Activated CD4-positive, alpha-beta T cell treated with anti-CD3 and anti-CD28 coated beads, Interleukin-2, amount 10 ng/mL, durations not matched to agents 7 days and 5 days (primary cell): ENCODE data around the gene MMAB. TPM values are rescaled to one million over a fixed set of nuclear protein-coding genes. Genes with fewer than 3 reads are reported as not detected.

Experiments used
- CTCF ChIA-PET: fragments of 350-600 bp; sonication (Branson Sonifier 250); formaldehyde crosslinking; loops from one replicate; lab custom pipeline; 2021; ENCODE audit warnings: antibody characterized with exemption; lab: Charles Lee
- POLR2A ChIA-PET: fragments of 350-600 bp; sonication (Branson Sonifier 250); formaldehyde crosslinking; loops from one replicate; lab custom pipeline; 2021; ENCODE audit warnings: antibody characterized with exemption; lab: Charles Lee
- DNase-seq: peaks from one replicate; pipeline ENCODE4 v3.0.0-alpha.2; 2020
- H3K27ac Mint-ChIP-seq: one replicate; pipeline ENCODE4 v1.8.0; 2021; ENCODE audit warnings: mild to moderate bottlenecking, moderate library complexity, mixed read lengths
- H3K27me3 Mint-ChIP-seq: one replicate; pipeline ENCODE4 v1.8.0; 2021; ENCODE audit warnings: mixed read lengths
- H3K36me3 Mint-ChIP-seq: one replicate; pipeline ENCODE4 v1.8.0; 2021; ENCODE audit warnings: low read depth, mixed read lengths
- H3K4me1 Mint-ChIP-seq: one replicate; pipeline ENCODE4 v1.8.0; 2021; ENCODE audit warnings: mixed read lengths
- H3K4me3 Mint-ChIP-seq: one replicate; pipeline ENCODE4 v1.8.0; 2021; ENCODE audit warnings: mild to moderate bottlenecking, moderate library complexity, mixed read lengths
- H3K9me3 Mint-ChIP-seq: one replicate; pipeline ENCODE4 v1.8.0; 2021; ENCODE audit warnings: mixed read lengths
- total RNA-seq, 2 experiments: library from RNA; stranded (reverse); gene quantifications; one replicate each; pipeline ENCODE4 v1.2.3, GENCODE V29; 2021

The MMAB gene
- total RNA-seq, 2 experiments from 2014 or later = 21.4 to 25.7 TPM

- H3K27ac Mint-ChIP-seq = no peak overlapping the region
- H3K9me3 Mint-ChIP-seq = no peaks in the 10 kb centered on the region
- H3K27me3 Mint-ChIP-seq = no peaks in the 10 kb centered on the region
- H3K4me1 Mint-ChIP-seq = no peaks in the 10 kb centered on the region
- H3K4me3 Mint-ChIP-seq = no peak overlapping the region
- POLR2A ChIA-PET = no interaction called here
- H3K36me3 Mint-ChIP-seq = no peaks in the 10 kb centered on the region
- CTCF ChIA-PET = interaction anchor here (1.6 kb wide), 1 partner anchor 23 kb away, joined by 5 read pairs; no protein-coding TSS in a partner anchor
- DNase-seq = no peak
These were observed 36.2 kb downstream of the MMAB start for GRCh38 chr12:109537136-109537535.

DNA sequence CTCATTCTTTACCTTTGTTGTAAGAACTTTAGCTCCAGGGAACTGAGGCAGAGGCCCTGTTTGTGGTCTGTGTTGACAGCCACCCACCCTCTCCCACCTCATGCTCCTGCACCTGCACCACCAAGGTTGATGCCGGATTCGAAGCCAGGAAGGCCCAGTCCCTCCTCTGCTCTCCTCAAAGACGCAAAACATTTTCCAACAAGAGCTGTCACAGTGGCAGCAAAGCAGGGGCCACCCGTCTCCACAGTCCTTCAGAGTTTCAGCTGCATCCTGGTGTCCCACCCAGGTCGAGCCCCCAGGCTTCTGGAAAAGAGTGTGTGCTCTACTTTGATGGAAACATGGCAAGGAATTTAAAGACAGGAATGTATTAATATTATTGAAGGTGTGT lies 37.4 kb downstream of the MMAB start:
- no peak for DNase-seq
- no peak overlapping the region for H3K4me3 Mint-ChIP-seq
- no peaks in the 10 kb centered on the region for H3K4me1 Mint-ChIP-seq
- H3K36me3 Mint-ChIP-seq = peaks cover 2% of the 10 kb centered on the region
- H3K27ac Mint-ChIP-seq = no peak overlapping the region
- no peaks in the 10 kb centered on the region for H3K27me3 Mint-ChIP-seq
- ChIA-PET POLR2A (no interaction called here), CTCF (interaction anchor here (1.3 to 1.6 kb wide), 2 partner anchors 11 to 19 kb away, joined by 3 read pairs; no protein-coding TSS in a partner anchor)
- no peaks in the 10 kb centered on the region for H3K9me3 Mint-ChIP-seq

- H3K36me3 Mint-ChIP-seq = peaks cover 2% of the 10 kb centered on the region
- ChIA-PET POLR2A (no interaction called here), CTCF (interaction anchor here (1.3 to 1.6 kb wide), 3 partner anchors 10 to 20 kb away, joined by 3 read pairs; no protein-coding TSS in a partner anchor)
- H3K27ac Mint-ChIP-seq = no peak overlapping the region
- no peaks in the 10 kb centered on the region for H3K4me1 Mint-ChIP-seq
- no peaks in the 10 kb centered on the region for H3K9me3 Mint-ChIP-seq
- DNase-seq = no peak
- no peaks in the 10 kb centered on the region for H3K27me3 Mint-ChIP-seq
- no peak overlapping the region for H3K4me3 Mint-ChIP-seq
These were observed 38.0 kb downstream of the MMAB start for GRCh38 chr12:109535231-109535862.

GRCh38 chr12:109534456-109534855 lies 38.8 kb downstream of the MMAB start:
- H3K4me1 Mint-ChIP-seq = no peaks in the 10 kb centered on the region
- POLR2A ChIA-PET = no interaction called here
- CTCF ChIA-PET = interaction anchor here (1.6 kb wide), 2 partner anchors 11 to 20 kb away, joined by 3 read pairs; no protein-coding TSS in a partner anchor

DNA sequence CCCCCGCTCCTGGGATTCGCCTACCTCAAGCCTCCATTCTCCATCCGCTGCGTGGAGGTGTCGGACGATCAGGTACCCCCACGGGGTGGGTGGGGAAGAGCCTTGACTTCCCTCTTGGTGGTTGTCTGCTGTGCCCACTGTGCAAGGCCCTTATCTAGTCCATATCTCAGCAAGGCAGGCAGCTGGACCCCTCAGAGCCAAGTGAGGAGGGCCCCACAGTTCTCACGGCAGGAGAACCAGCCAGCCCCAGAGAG lies 39.9 kb downstream of the MMAB start:
- peaks cover 2% of the 10 kb centered on the region for H3K36me3 Mint-ChIP-seq
- DNase-seq = no peak

More at GRCh38 chr12:109534456-109534855, 38.8 kb downstream of the MMAB start:
- Mint-ChIP-seq H3K27me3 (no peaks in the 10 kb centered on the region), H3K9me3 (no peaks in the 10 kb centered on the region), H3K27ac (no peak overlapping the region), H3K4me3 (no peak overlapping the region), H3K36me3 (peaks cover 2% of the 10 kb centered on the region)
- no peak for DNase-seq

DNA sequence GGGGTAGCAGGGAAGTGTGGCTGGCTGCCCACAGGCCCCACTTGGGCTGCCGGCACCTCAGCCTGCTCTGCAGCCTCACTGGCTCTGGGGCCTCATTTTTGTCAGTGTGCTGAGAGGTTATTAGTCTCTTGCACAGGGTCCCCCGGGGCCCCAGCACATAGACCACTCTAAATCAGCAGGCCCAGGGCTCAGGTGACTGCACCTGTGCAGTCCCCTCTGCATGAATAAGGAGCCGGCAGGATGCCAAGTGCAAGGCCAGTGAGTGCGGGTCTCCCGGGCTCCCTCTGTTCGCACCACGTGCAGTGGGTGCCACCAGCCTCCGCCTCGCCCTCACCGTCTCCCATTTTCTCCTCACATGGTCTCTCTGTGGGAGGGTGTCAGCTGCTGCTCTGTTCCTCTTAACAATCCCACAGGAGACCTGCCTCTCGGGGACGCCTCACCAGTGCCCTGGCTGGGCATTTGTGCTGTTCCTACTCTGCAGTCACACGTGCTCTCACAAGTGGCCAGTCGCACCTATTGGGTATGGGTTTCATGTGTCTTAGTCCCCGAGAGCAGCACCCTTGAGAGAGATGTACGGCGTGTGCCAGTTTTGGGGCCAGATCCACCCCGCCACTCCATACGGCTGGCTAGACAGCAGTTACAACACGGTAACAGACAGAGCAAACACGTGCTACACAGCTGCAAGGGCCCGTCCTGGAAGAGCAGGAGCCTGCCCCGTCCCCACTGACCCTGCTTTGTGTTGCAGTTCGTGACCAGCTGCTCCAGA lies 40.4 kb downstream of the MMAB start:
- POLR2A ChIA-PET = no interaction called here

More for the DNA sequence above, 39.9 kb downstream of the MMAB start:
- H3K27ac Mint-ChIP-seq = no peak overlapping the region
- H3K9me3 Mint-ChIP-seq = no peaks in the 10 kb centered on the region
- no peak overlapping the region for H3K4me3 Mint-ChIP-seq
- CTCF ChIA-PET = interaction anchor here (1.6 kb wide), 1 partner anchor 10 kb away, joined by 3 read pairs; no protein-coding TSS in a partner anchor
- H3K4me1 Mint-ChIP-seq = no peaks in the 10 kb centered on the region
- POLR2A ChIA-PET = no interaction called here
- no peaks in the 10 kb centered on the region for H3K27me3 Mint-ChIP-seq

GRCh38 chr12:109531411-109531810 lies 41.9 kb downstream of the MMAB start:
- ChIA-PET POLR2A (no interaction called here), CTCF (no interaction called here)
- peaks cover 2% of the 10 kb centered on the region for H3K36me3 Mint-ChIP-seq

More for the DNA sequence above, 40.4 kb downstream of the MMAB start:
- CTCF ChIA-PET = no interaction called here
- H3K4me3 Mint-ChIP-seq = no peak overlapping the region
- H3K27me3 Mint-ChIP-seq = no peaks in the 10 kb centered on the region
- no peak for DNase-seq
- no peak overlapping the region for H3K27ac Mint-ChIP-seq
- H3K36me3 Mint-ChIP-seq = peaks cover 2% of the 10 kb centered on the region
- H3K4me1 Mint-ChIP-seq = no peaks in the 10 kb centered on the region
- no peaks in the 10 kb centered on the region for H3K9me3 Mint-ChIP-seq

GRCh38 chr12:109529691-109530640 lies 43.3 kb downstream of the MMAB start:
- Mint-ChIP-seq H3K36me3 (peaks cover 2% of the 10 kb centered on the region), H3K27ac (no peak overlapping the region), H3K27me3 (no peaks in the 10 kb centered on the region), H3K4me3 (no peak overlapping the region), H3K4me1 (no peaks in the 10 kb centered on the region), H3K9me3 (no peaks in the 10 kb centered on the region)
- no peak for DNase-seq
- CTCF ChIA-PET = interaction anchor here (1.7 kb wide), 1 partner anchor 12 kb away, joined by 4 read pairs; no protein-coding TSS in a partner anchor
- POLR2A ChIA-PET = no interaction called here

More at GRCh38 chr12:109531411-109531810, 41.9 kb downstream of the MMAB start:
- Mint-ChIP-seq H3K4me3 (no peak overlapping the region), H3K4me1 (no peaks in the 10 kb centered on the region), H3K27me3 (no peaks in the 10 kb centered on the region), H3K9me3 (no peaks in the 10 kb centered on the region), H3K27ac (no peak overlapping the region)
- DNase-seq = no peak

GRCh38 chr12:109527489-109528123 lies 45.7 kb downstream of the MMAB start:
- no peak overlapping the region for H3K4me3 Mint-ChIP-seq
- peaks cover 7% of the 10 kb centered on the region for H3K36me3 Mint-ChIP-seq
- ChIA-PET POLR2A (no interaction called here), CTCF (interaction anchor here (1.3 kb wide), 1 partner anchor 9 kb away, joined by 3 read pairs; no protein-coding TSS in a partner anchor)
- H3K4me1 Mint-ChIP-seq = no peaks in the 10 kb centered on the region
- no peak for DNase-seq
- no peaks in the 10 kb centered on the region for H3K27me3 Mint-ChIP-seq
- H3K27ac Mint-ChIP-seq = no peak overlapping the region
- H3K9me3 Mint-ChIP-seq = no peaks in the 10 kb centered on the region

DNA sequence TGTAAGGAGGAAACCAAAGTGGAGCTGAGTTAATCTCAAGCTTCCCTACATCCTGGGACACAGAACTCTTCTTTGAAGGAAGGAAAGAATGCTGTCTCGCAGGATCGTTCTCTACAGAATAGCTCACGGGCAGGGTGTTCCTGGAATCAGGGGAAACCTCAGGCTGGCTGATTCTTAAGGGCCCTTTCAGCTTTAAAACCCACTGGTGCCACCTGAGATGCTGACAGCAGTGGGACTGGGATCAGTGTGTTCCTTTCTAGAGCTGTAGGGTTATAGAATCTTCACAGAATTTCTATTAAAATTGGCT lies 48.1 kb downstream of the MMAB start:
- CTCF ChIA-PET = interaction anchor here (1.2 to 1.8 kb wide), 3 partner anchors 10 to 250 kb away, joined by 3 to 6 read pairs (median 3); no protein-coding TSS in a partner anchor

GRCh38 chr12:109524466-109525278 lies 48.6 kb downstream of the MMAB start:
- POLR2A ChIA-PET = no interaction called here
- Mint-ChIP-seq H3K4me1 (no peaks in the 10 kb centered on the region), H3K4me3 (no peak overlapping the region), H3K27me3 (no peaks in the 10 kb centered on the region), H3K36me3 (peaks cover 9% of the 10 kb centered on the region), H3K9me3 (no peaks in the 10 kb centered on the region), H3K27ac (no peak overlapping the region)
- no peak for DNase-seq
- CTCF ChIA-PET = interaction anchor here (1.2 to 1.8 kb wide), 3 partner anchors 11 to 250 kb away, joined by 3 to 6 read pairs (median 3); no protein-coding TSS in a partner anchor

More for the DNA sequence above, 48.1 kb downstream of the MMAB start:
- no peaks in the 10 kb centered on the region for H3K27me3 Mint-ChIP-seq
- H3K4me3 Mint-ChIP-seq = no peak overlapping the region
- H3K27ac Mint-ChIP-seq = no peak overlapping the region
- DNase-seq = no peak
- no peaks in the 10 kb centered on the region for H3K4me1 Mint-ChIP-seq
- peaks cover 9% of the 10 kb centered on the region for H3K36me3 Mint-ChIP-seq
- H3K9me3 Mint-ChIP-seq = no peaks in the 10 kb centered on the region
- POLR2A ChIA-PET = no interaction called here
